Mesenchymal stem cell (in vitro differentiated cells and primary cell): Measurements from ENCODE around the gene C1QTNF8.

Source experiments
- DNase-seq: peaks from one replicate; pipeline ENCODE4 v3.0.0-alpha.2; 2013
- H2AFZ ChIP-seq: one replicate; pipeline ENCODE4 v1.6.1; 2013; ENCODE audit warnings: low read depth, mild to moderate bottlenecking, control low read depth, inconsistent platforms, low read length, moderate library complexity
- H2AK5ac ChIP-seq: 2 replicates; pipeline ENCODE4 v1.6.1; 2013; ENCODE audit warnings: low read length, moderate library complexity, mild to moderate bottlenecking, inconsistent platforms; ENCODE audit not compliant: severe bottlenecking
- H2BK120ac ChIP-seq: one replicate; pipeline ENCODE4 v1.6.1; 2013; ENCODE audit warnings: low read depth, mild to moderate bottlenecking, inconsistent platforms, low read length, moderate library complexity
- H2BK12ac ChIP-seq, 2 experiments: one replicate each; pipeline ENCODE4 v1.6.1; 2013; ENCODE audit warnings: inconsistent platforms in 2 of 2, low read length in 2 of 2, mild to moderate bottlenecking in 2 of 2, moderate library complexity in 2 of 2, control low read depth in 1 of 2
- H2BK15ac ChIP-seq: one replicate; pipeline ENCODE4 v1.6.1; 2013; ENCODE audit warnings: mild to moderate bottlenecking, low read depth, inconsistent platforms; ENCODE audit not compliant: poor library complexity, severe bottlenecking
- H2BK5ac ChIP-seq: 2 replicates; pipeline ENCODE4 v1.6.1; 2013; ENCODE audit warnings: low read depth, mild to moderate bottlenecking, low read length, control low read depth, inconsistent platforms; ENCODE audit not compliant: poor library complexity, severe bottlenecking
- H3K14ac ChIP-seq, 2 experiments: one replicate each; pipeline ENCODE4 v1.6.1; 2013; ENCODE audit warnings: inconsistent platforms in 2 of 2, low read length in 2 of 2, control low read depth in 1 of 2, mild to moderate bottlenecking in 1 of 2, moderate library complexity in 1 of 2
- H3K18ac ChIP-seq, 2 experiments: one replicate each; pipeline ENCODE4 v1.6.1; 2013; ENCODE audit warnings: inconsistent platforms in 2 of 2, low read length in 2 of 2, control low read depth in 1 of 2, low read depth in 1 of 2, mild to moderate bottlenecking in 1 of 2
- H3K23ac ChIP-seq, 2 experiments: one replicate each; pipeline ENCODE4 v1.6.1; 2013; ENCODE audit warnings: inconsistent platforms in 2 of 2, low read length in 2 of 2, mild to moderate bottlenecking in 2 of 2, moderate library complexity in 2 of 2, control low read depth in 1 of 2
- H3K27ac ChIP-seq: 2 replicates; pipeline ENCODE4 v1.5.1; 2013; ENCODE audit warnings: mild to moderate bottlenecking, moderate library complexity, low read length, control low read depth, inconsistent platforms; ENCODE audit not compliant: poor library complexity, severe bottlenecking
- H3K27me3 ChIP-seq, 2 experiments: 2 replicates each; pipeline versions ENCODE4 v1.6.1 to v1.7.0; 2013; ENCODE audit warnings: low read length in 2 of 2, mild to moderate bottlenecking in 2 of 2, moderate library complexity in 2 of 2, control low read depth in 1 of 2, inconsistent platforms in 1 of 2; ENCODE audit not compliant: control insufficient read depth in 1 of 2, insufficient read depth in 1 of 2
- H3K36me3 ChIP-seq, 2 experiments: 2 replicates each; pipeline versions ENCODE4 v1.6.1 to v1.7.0; 2013; ENCODE audit warnings: low read length in 2 of 2, control low read depth in 1 of 2, inconsistent platforms in 1 of 2, low read depth in 1 of 2, mild to moderate bottlenecking in 1 of 2; ENCODE audit not compliant: insufficient read depth in 2 of 2, control insufficient read depth in 1 of 2
- H3K4ac ChIP-seq, 2 experiments: one replicate each; pipeline ENCODE4 v1.6.1; 2013; ENCODE audit warnings: inconsistent platforms in 2 of 2, low read length in 2 of 2, mild to moderate bottlenecking in 2 of 2, moderate library complexity in 2 of 2, control low read depth in 1 of 2, low read depth in 1 of 2
- H3K4me1 ChIP-seq: 2 replicates; pipeline ENCODE4 v1.6.1; 2013; ENCODE audit warnings: low read depth, low read length, control low read depth; ENCODE audit not compliant: control insufficient read depth, insufficient read depth
- H3K4me2 ChIP-seq: 2 replicates; pipeline ENCODE4 v1.6.1; 2013; ENCODE audit warnings: low read length, mild to moderate bottlenecking, inconsistent platforms; ENCODE audit not compliant: poor library complexity, severe bottlenecking
- H3K4me3 ChIP-seq, 2 experiments: 2 replicates each; pipeline versions ENCODE4 v1.5.1 to v1.7.0; 2013; ENCODE audit warnings: low read length in 2 of 2, mild to moderate bottlenecking in 2 of 2, control low read depth in 1 of 2, low read depth in 1 of 2; ENCODE audit not compliant: insufficient read depth in 1 of 2
- H3K79me1 ChIP-seq: replicated peaks from 2 replicates; pipeline ENCODE4 v1.6.1; 2013; ENCODE audit warnings: mild to moderate bottlenecking, control low read depth, low read length, inconsistent platforms; ENCODE audit not compliant: poor library complexity, severe bottlenecking
- H3K9ac ChIP-seq: 2 replicates; pipeline ENCODE4 v1.7.0; 2013; ENCODE audit warnings: mild to moderate bottlenecking, low read length, moderate library complexity
- H3K9me3 ChIP-seq: 2 replicates; pipeline ENCODE4 v1.7.0; 2013; ENCODE audit warnings: mild to moderate bottlenecking, low read length; ENCODE audit not compliant: control insufficient read depth
- H4K8ac ChIP-seq: one replicate; pipeline ENCODE4 v1.6.1; 2013; ENCODE audit warnings: inconsistent platforms, mild to moderate bottlenecking, low read length, moderate library complexity
- H4K91ac ChIP-seq: one replicate; pipeline ENCODE4 v1.6.1; 2013; ENCODE audit warnings: mild to moderate bottlenecking, low read length, inconsistent platforms
- WGBS: methylation state at CpG from one replicate; pipeline ENCODE4 v1.1.7; 2013; ENCODE audit warnings: mixed read lengths; 5-methylcytosine and 5-hydroxymethylcytosine counted together

The C1QTNF8 gene

GRCh38 chr16:1090620-1091587 is 5.1 kb downstream of the C1QTNF8 start:
- H3K4me3 ChIP-seq: no peak overlapping the region
- H2BK12ac ChIP-seq: no peak overlapping the region
- no peak overlapping the region for H3K4ac ChIP-seq
- H3K4me2 ChIP-seq: no peak overlapping the region
- no peak overlapping the region for H3K14ac ChIP-seq
- H3K36me3 ChIP-seq: no peaks in the 10 kb centered on the region
- H2AFZ ChIP-seq: no peak overlapping the region
- DNase-seq: no peak
- no peaks in the 10 kb centered on the region for H3K9me3 ChIP-seq
- H2AK5ac ChIP-seq: no peak overlapping the region
- H2BK120ac ChIP-seq: no peak overlapping the region
- H3K4me1 ChIP-seq: no peaks in the 10 kb centered on the region
- peaks cover 0 to 52% of the 10 kb centered on the region in 2 experiments for H3K27me3 ChIP-seq
- H2BK15ac ChIP-seq: no peak overlapping the region
- H4K91ac ChIP-seq: no peak overlapping the region
- H3K79me1 ChIP-seq: no peaks in the 10 kb centered on the region
- no peak overlapping the region for H3K18ac ChIP-seq
- H2BK5ac ChIP-seq: no peak overlapping the region
- no peak overlapping the region for H4K8ac ChIP-seq
- no peak overlapping the region for H3K9ac ChIP-seq
- WGBS: 76% methylated on average over 24 of the region's 27 CpGs
- no peak overlapping the region for H3K23ac ChIP-seq
- H3K27ac ChIP-seq: no peak overlapping the region

- Histone ChIP-seq H3K79me1 (no peaks in the 10 kb centered on the region), H4K8ac (no peak overlapping the region), H3K23ac (no peak overlapping the region), H3K4me3 (no peak overlapping the region), H3K36me3 (no peaks in the 10 kb centered on the region), H3K9ac (no peak overlapping the region), H3K27me3 (peaks cover 0 to 46% of the 10 kb centered on the region in 2 experiments), H2BK5ac (no peak overlapping the region), H3K14ac (no peak overlapping the region), H3K9me3 (peaks cover 3% of the 10 kb centered on the region), H2BK12ac (no peak overlapping the region), H2BK15ac (no peak overlapping the region), H4K91ac (no peak overlapping the region), H2AK5ac (no peak overlapping the region), H3K4ac (no peak overlapping the region), H2BK120ac (no peak overlapping the region), H2AFZ (no peak overlapping the region), H3K27ac (no peak overlapping the region), H3K4me2 (no peak overlapping the region), H3K4me1 (no peaks in the 10 kb centered on the region), H3K18ac (no peak overlapping the region)
- WGBS: 75% methylated on average over 30 of the region's 38 CpGs
- DNase-seq: no peak
Measured at GRCh38 chr16:1089822-1090619, 6.0 kb downstream of the C1QTNF8 start.

GRCh38 chr16:1089439-1089821 is 6.6 kb downstream of the C1QTNF8 start:
- Histone ChIP-seq H3K36me3 (no peaks in the 10 kb centered on the region), H2BK120ac (no peak overlapping the region), H3K79me1 (no peaks in the 10 kb centered on the region), H2AFZ (no peak overlapping the region), H2BK5ac (no peak overlapping the region), H3K18ac (no peak overlapping the region), H3K9ac (no peak overlapping the region), H3K27me3 (peaks cover 0 to 46% of the 10 kb centered on the region in 2 experiments), H3K14ac (no peak overlapping the region), H3K23ac (no peak overlapping the region), H2BK12ac (no peak overlapping the region), H2BK15ac (no peak overlapping the region), H4K8ac (no peak overlapping the region), H2AK5ac (no peak overlapping the region), H3K4me2 (no peak overlapping the region), H4K91ac (no peak overlapping the region), H3K4ac (no peak overlapping the region), H3K4me3 (no peak overlapping the region), H3K9me3 (peaks cover 9% of the 10 kb centered on the region), H3K27ac (no peak overlapping the region), H3K4me1 (no peaks in the 10 kb centered on the region)
- 86% methylated on average over 17 of the region's 17 CpGs for WGBS
- no peak for DNase-seq
